ENCODE results near the gene PPP1R13L. TPM values are rescaled to one million over a fixed set of nuclear protein-coding genes. Genes with fewer than 3 reads are reported as not detected.
"Not testable (repeated sequence)": the region's sequence is repeated elsewhere in the genome, so short reads cannot be mapped to it uniquely, and the experiment has no call there.

PPP1R13L gene
- total RNA-seq, 4 donors from 2014 or later, result 4.1 to 16.8 (median 9.5) TPM

GRCh38 chr19:45429896-45430295 lies 25.0 kb upstream of the PPP1R13L start:
- H3K27me3 ChIP-seq; H3K9me3 ChIP-seq; H3K4me3 ChIP-seq; DNase-seq (ENCODE audit: extremely low spot score); H3K36me3 ChIP-seq: not testable (repeated sequence)
- intact Hi-C loops (cut with DNase I), result loop anchor here (2.0 kb wide), 1 partner anchor 49 kb away; no protein-coding TSS in a partner anchor
- Histone ChIP-seq H3K27ac (replicated peaks in 1 of 4) (peak overlapping the region; percentile 78 to 89 (median 86)), H3K4me1 (peaks cover 17 to 34% (median 29%) of the 10 kb centered on the region in 4 donors)
- 85% methylated on average over 11 of the region's 11 CpGs for WGBS

DNA sequence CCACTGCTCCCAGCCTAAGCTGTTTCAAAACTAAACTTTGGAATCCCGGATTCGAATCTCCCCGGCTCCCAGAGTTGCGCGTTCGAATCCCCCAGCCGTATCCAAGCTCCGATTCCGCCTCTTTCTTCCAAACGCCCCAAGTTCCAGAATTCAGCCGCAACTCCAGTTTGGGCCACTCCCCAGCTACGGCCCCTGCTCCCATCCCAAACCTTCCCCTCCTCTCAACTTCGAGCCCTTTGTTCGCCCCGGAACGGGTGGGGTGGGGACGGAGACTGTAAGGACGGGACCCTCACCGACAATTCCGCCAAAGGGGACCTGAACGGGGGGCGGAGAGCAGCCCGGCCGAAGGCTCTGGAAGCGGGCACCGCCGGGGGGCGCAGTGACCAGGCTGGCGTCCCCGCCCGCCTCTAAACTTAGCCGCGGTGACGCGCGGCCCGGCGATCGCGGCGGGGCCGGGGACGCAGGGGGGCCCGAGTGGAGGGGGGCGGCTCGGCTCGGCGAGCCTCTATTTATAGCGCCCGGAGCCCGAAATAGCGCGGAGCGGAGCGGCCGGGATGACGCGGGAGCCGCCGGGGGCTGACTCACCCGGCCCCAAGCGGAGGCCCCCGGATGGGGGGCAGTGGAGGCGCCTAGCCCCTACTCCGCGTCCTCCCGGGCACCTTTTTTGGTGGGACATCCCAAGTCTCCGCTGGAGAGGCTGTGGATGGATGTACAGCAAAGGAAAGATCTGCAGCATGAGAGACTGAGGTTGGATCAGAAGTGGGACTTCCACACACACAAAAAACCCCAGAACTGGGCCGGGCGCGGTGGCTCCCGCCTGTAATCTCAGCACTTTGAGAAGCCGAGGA lies 23.7 kb upstream of the PPP1R13L start:
- no peaks in the 10 kb centered on the region for H3K36me3 ChIP-seq
- intact Hi-C loops (cut with DNase I), result loop anchor here (2.0 kb wide), 1 partner anchor 50 kb away; no protein-coding TSS in a partner anchor
- H3K27me3 ChIP-seq, result no peaks in the 10 kb centered on the region
- H3K9me3 ChIP-seq, result no peaks in the 10 kb centered on the region
- 6% methylated on average over 28 of the region's 73 CpGs for WGBS
- H3K27ac ChIP-seq (replicated peaks in 1 of 4), result peak overlapping the region; percentile 78 to 89 (median 86)
- TF ChIP-seq EP300 (IDR thresholded peaks at IDR 0.05), result no peak
- TF ChIP-seq POLR2A (IDR thresholded peaks at IDR 0.05; ENCODE audit: low read depth), result peak; percentile 44
- TF ChIP-seq CTCF (IDR thresholded peaks at IDR 0.05), result peak; percentile 38 to 56 (median 41)
- peak; percentile 50 to 78 for TF ChIP-seq POLR2AphosphoS5 (IDR thresholded peaks at IDR 0.05)
- peak overlapping the region; percentile 53 to 65 (median 59) for H3K4me3 ChIP-seq
- H3K4me1 ChIP-seq, result peaks cover 27 to 45% (median 41%) of the 10 kb centered on the region in 4 donors
- DNase-seq (ENCODE audit: extremely low spot score), result no peak

GRCh38 chr19:45424191-45425058 lies 19.6 kb upstream of the PPP1R13L start:
- Histone ChIP-seq H3K36me3 (peaks cover 10 to 27% (median 20%) of the 10 kb centered on the region in 4 donors), H3K9me3 (no peaks in the 10 kb centered on the region), H3K4me1 (peaks cover 36 to 65% (median 53%) of the 10 kb centered on the region in 4 donors), H3K27ac (replicated peaks in 1 of 4) (peak overlapping the region; percentile 87 to 93 (median 88)), H3K4me3 (peak overlapping the region; percentile 65 to 72 (median 69)), H3K27me3 (no peaks in the 10 kb centered on the region)
- WGBS, result 18% methylated on average over 24 of the region's 24 CpGs
- TF ChIP-seq POLR2AphosphoS5 (IDR thresholded peaks at IDR 0.05) (peak; percentile 10 to 61), CTCF (IDR thresholded peaks at IDR 0.05) (no peak)
- intact Hi-C loops (cut with DNase I), result no loop called here
- no peak for DNase-seq (ENCODE audit: extremely low spot score)

DNA sequence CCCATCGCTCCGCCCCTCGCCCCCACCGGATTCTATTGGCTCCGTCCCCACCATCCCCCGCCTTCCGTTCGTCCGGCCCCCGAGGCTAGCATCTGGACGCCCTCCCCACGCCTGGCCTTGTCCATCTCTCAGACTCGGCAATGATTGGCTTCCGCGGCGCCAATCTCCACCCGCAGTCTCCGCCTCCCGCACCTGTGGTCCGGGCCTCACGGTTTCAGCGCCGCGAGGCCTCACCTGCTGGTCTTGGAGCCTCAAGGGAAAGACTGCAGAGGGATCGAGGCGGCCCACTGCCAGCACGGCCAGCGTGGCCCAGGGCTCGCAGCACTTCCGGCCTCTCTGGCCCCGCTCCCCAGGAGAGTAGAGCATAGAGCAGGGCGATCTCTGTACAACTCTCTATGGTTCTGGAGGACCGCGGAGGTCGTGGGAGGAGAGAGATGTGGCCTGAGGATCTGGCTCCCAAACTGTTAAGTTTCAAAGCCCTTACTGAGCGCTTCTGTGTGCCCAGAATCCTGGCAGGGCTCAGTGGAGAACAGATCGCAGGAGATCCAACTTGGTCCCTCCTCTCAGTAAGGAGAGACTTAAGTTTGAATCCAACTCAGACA lies 18.8 kb upstream of the PPP1R13L start, which contains the start of gene ERCC1:
ERCC1 (minus strand) TSS at position 329 of the 602 bp plus-strand sequence. CDS start 543 bp downstream, outside the sequence.
- WGBS, result 0% methylated on average over 5 of the region's 37 CpGs
- Histone ChIP-seq H3K9me3 (no peaks in the 10 kb centered on the region), H3K4me3 (peak within 1 kb of the TSS; percentile 65 to 72 (median 69)), H3K27ac (replicated peaks in 1 of 4) (peak within 1 kb of the TSS; percentile 87 to 93 (median 88)), H3K4me1 (peaks cover 30 to 58% (median 46%) of the 10 kb centered on the region in 4 donors), H3K27me3 (no peaks in the 10 kb centered on the region), H3K36me3 (peaks cover 10 to 34% (median 27%) of the 10 kb centered on the region in 4 donors)
- TF ChIP-seq EP300 (IDR thresholded peaks at IDR 0.05) (no peak), POLR2A (IDR thresholded peaks at IDR 0.05; ENCODE audit: low read depth) (peak; percentile 9), POLR2AphosphoS5 (IDR thresholded peaks at IDR 0.05) (peak; percentile 71 to 86), CTCF (IDR thresholded peaks at IDR 0.05) (no peak)
- DNase-seq (ENCODE audit: extremely low spot score), result peak; percentile 98
- intact Hi-C loops (cut with DNase I), result no loop called here

Data from esophagus muscularis mucosa (tissue), 4 donors.